ENCODE results near the gene SNN. TPM values are rescaled to one million over a fixed set of nuclear protein-coding genes. Genes with fewer than 3 reads are reported as not detected.

SNN gene
- total RNA-seq, 1 experiment from 2014 or later, result 13.0 TPM

DNA sequence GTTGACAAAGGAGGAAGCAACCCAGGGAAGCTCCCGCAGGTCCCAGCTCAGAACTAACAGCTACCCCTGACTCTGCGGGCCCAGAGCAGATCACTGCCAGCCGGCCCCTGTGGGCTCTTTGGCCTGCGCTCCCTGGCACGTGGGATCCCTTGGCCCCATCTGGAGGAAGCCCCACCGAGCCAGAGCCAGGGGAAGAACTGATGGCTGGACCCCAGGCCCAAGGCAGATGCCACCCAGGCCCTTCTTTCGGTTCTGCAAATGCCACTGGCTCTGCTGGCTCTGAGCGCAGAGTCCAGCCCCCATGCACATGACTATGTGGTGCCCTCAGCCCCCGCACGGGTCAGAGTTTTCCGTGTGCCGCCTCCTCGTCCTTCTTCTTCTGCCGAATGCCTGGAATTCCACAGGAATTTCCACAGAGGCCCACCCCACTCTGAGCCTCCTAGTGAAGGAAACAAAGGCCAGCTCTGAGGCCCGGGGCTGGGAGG is 35.8 kb upstream of the SNN start:
- ChIA-PET POLR2A (ENCODE audit: low non-redundant PET) (no interaction called here), CTCF (interaction anchor here (0.6 kb wide), 1 partner anchor 82 kb away, joined by 3 read pairs; no protein-coding TSS in a partner anchor)
- Histone ChIP-seq H3K9me3 (ENCODE audit: low read depth, low read length, poor library complexity, severe bottlenecking) (no peaks in the 10 kb centered on the region), H3K27ac (ENCODE audit: low read depth, low read length, poor library complexity, severe bottlenecking) (no peak overlapping the region), H3K4me3 (ENCODE audit: low read depth, low read length, poor library complexity, severe bottlenecking) (no peak overlapping the region), H3K36me3 (ENCODE audit: insufficient read depth, low read length, poor library complexity, severe bottlenecking) (no peaks in the 10 kb centered on the region), H3K27me3 (replicated peaks; ENCODE audit: insufficient read depth, low read depth, low read length, poor library complexity) (no peaks in the 10 kb centered on the region), H3K4me1 (ENCODE audit: insufficient read depth, low read length, poor library complexity, severe bottlenecking) (no peaks in the 10 kb centered on the region)
- intact Hi-C loops (cut with micrococcal nuclease; ENCODE audit: unreplicated experiment), result no loop called here
- TF ChIP-seq EZH2 (IDR thresholded peaks at IDR 0.05; ENCODE audit: borderline replicate concordance, low read depth, low read length, poor library complexity, severe bottlenecking), result no peak
- TF ChIP-seq, protein P1, sequence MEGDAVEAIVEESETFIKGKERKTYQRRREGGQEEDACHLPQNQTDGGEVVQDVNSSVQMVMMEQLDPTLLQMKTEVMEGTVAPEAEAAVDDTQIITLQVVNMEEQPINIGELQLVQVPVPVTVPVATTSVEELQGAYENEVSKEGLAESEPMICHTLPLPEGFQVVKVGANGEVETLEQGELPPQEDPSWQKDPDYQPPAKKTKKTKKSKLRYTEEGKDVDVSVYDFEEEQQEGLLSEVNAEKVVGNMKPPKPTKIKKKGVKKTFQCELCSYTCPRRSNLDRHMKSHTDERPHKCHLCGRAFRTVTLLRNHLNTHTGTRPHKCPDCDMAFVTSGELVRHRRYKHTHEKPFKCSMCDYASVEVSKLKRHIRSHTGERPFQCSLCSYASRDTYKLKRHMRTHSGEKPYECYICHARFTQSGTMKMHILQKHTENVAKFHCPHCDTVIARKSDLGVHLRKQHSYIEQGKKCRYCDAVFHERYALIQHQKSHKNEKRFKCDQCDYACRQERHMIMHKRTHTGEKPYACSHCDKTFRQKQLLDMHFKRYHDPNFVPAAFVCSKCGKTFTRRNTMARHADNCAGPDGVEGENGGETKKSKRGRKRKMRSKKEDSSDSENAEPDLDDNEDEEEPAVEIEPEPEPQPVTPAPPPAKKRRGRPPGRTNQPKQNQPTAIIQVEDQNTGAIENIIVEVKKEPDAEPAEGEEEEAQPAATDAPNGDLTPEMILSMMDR (conservative IDR thresholded peaks at IDR 0.05; ENCODE audit: low read depth, low read length), result no peak
- BruUV-seq (replicated peaks), result no TSS peak
- DNase-seq (ENCODE audit: low spot score), result no peak

DNA sequence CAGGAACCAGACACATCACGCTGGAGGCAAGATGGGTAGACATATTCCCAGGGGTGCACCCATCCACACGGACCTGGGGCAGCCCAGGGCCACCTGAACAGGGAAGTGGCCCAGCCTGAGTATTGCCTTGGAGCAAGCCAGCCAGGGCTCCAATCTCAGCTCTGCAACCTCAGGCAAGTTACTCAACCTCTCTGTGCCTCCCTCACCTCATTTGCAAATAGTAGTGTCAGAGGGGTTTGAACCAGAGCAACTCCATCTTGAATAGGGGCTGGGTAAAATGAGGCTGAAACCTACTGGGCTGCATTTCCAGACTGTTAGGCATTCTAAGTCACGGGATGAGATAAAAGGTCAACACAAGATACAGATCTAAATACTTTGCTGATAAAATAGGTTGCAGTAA is 35.1 kb upstream of the SNN start:
- intact Hi-C loops (cut with micrococcal nuclease; ENCODE audit: unreplicated experiment), result no loop called here
- TF ChIP-seq, protein P1 (conservative IDR thresholded peaks at IDR 0.05; ENCODE audit: low read depth, low read length), result no peak
- Histone ChIP-seq H3K27ac (ENCODE audit: low read depth, low read length, poor library complexity, severe bottlenecking) (no peak overlapping the region), H3K4me3 (ENCODE audit: low read depth, low read length, poor library complexity, severe bottlenecking) (no peak overlapping the region), H3K4me1 (ENCODE audit: insufficient read depth, low read length, poor library complexity, severe bottlenecking) (no peaks in the 10 kb centered on the region), H3K9me3 (ENCODE audit: low read depth, low read length, poor library complexity, severe bottlenecking) (no peaks in the 10 kb centered on the region), H3K36me3 (ENCODE audit: insufficient read depth, low read length, poor library complexity, severe bottlenecking) (no peaks in the 10 kb centered on the region), H3K27me3 (replicated peaks; ENCODE audit: insufficient read depth, low read depth, low read length, poor library complexity) (no peaks in the 10 kb centered on the region)
- BruUV-seq (replicated peaks), result no TSS peak
- POLR2A ChIA-PET (ENCODE audit: low non-redundant PET), result no interaction called here
- CTCF ChIA-PET, result no interaction called here
- no peak for DNase-seq (ENCODE audit: low spot score)

- no peak overlapping the region for H3K4me3 ChIP-seq (ENCODE audit: low read depth, low read length, poor library complexity, severe bottlenecking)
- H3K27me3 ChIP-seq (replicated peaks; ENCODE audit: insufficient read depth, low read depth, low read length, poor library complexity), result no peaks in the 10 kb centered on the region
- ChIA-PET POLR2A (ENCODE audit: low non-redundant PET) (no interaction called here), CTCF (no interaction called here)
- BruUV-seq (replicated peaks), result no TSS peak
- no peak for DNase-seq (ENCODE audit: low spot score)
- no peaks in the 10 kb centered on the region for H3K36me3 ChIP-seq (ENCODE audit: insufficient read depth, low read length, poor library complexity, severe bottlenecking)
- intact Hi-C loops (cut with micrococcal nuclease; ENCODE audit: unreplicated experiment), result no loop called here
- H3K27ac ChIP-seq (ENCODE audit: low read depth, low read length, poor library complexity, severe bottlenecking), result no peak overlapping the region
- H3K4me1 ChIP-seq (ENCODE audit: insufficient read depth, low read length, poor library complexity, severe bottlenecking), result no peaks in the 10 kb centered on the region
- no peak for TF ChIP-seq EZH2 (IDR thresholded peaks at IDR 0.05; ENCODE audit: borderline replicate concordance, low read depth, low read length, poor library complexity, severe bottlenecking)
- TF ChIP-seq, protein P1 (conservative IDR thresholded peaks at IDR 0.05; ENCODE audit: low read depth, low read length), result no peak
- H3K9me3 ChIP-seq (ENCODE audit: low read depth, low read length, poor library complexity, severe bottlenecking), result no peaks in the 10 kb centered on the region
These were observed 33.9 kb upstream of the SNN start for GRCh38 chr16:11634312-11634711.

Data from A673 (cell line).